DMS153 treated with DMSO at 0.1 percent for 48 hours (cell line): ENCODE measurements around the gene FBXW4.

Experiments
- DNase-seq: peaks from one replicate; lab custom pipeline; 2025; ENCODE audit not compliant: unreplicated experiment; lab: John Stamatoyannopoulos, UW

Gene FBXW4

GRCh38 chr10:101694674-101695403 lies at the start of gene FBXW4:
FBXW4 (minus strand) TSS chr10:101695170; CDS start chr10:101695105, 65 bp downstream.
- DNase-seq: peak; percentile 30

- no peak for DNase-seq
Observed at GRCh38 chr10:101744267-101744666, 49.3 kb upstream of the FBXW4 start.

GRCh38 chr10:101741938-101742337 lies 47.0 kb upstream of the FBXW4 start:
- no peak for DNase-seq

GRCh38 chr10:101736666-101737065 lies 41.7 kb upstream of the FBXW4 start:
- DNase-seq: no peak

- no peak for DNase-seq
Observed at GRCh38 chr10:101732096-101732495, 37.1 kb upstream of the FBXW4 start.

GRCh38 chr10:101726115-101726387 lies 31.1 kb upstream of the FBXW4 start:
- DNase-seq: no peak

- no peak for DNase-seq
Observed at GRCh38 chr10:101725296-101726114, 30.5 kb upstream of the FBXW4 start.

GRCh38 chr10:101724446-101724845 lies 29.5 kb upstream of the FBXW4 start:
- no peak for DNase-seq

- no peak for DNase-seq
Observed at GRCh38 chr10:101723176-101723575, 28.2 kb upstream of the FBXW4 start.

GRCh38 chr10:101721806-101722205 lies 26.8 kb upstream of the FBXW4 start:
- no peak for DNase-seq

- no peak for DNase-seq
Observed at GRCh38 chr10:101720606-101721230, 25.7 kb upstream of the FBXW4 start.

- DNase-seq: no peak
Observed at GRCh38 chr10:101718690-101719275, 23.8 kb upstream of the FBXW4 start.

GRCh38 chr10:101716891-101717659 lies 22.1 kb upstream of the FBXW4 start:
- no peak for DNase-seq

GRCh38 chr10:101712997-101713396 lies 18.0 kb upstream of the FBXW4 start:
- no peak for DNase-seq

- no peak for DNase-seq
Observed at GRCh38 chr10:101710793-101711192, 15.8 kb upstream of the FBXW4 start.

- DNase-seq: no peak
Observed at GRCh38 chr10:101710059-101710695, 15.2 kb upstream of the FBXW4 start.

- DNase-seq: no peak
Observed at GRCh38 chr10:101709359-101710058, 14.5 kb upstream of the FBXW4 start.

- DNase-seq: no peak
Observed at GRCh38 chr10:101708870-101709269, 13.9 kb upstream of the FBXW4 start.

GRCh38 chr10:101708073-101708472 lies 13.1 kb upstream of the FBXW4 start:
- DNase-seq: no peak

- no peak for DNase-seq
Observed at GRCh38 chr10:101704331-101704730, 9.4 kb upstream of the FBXW4 start.
